NCI-H1092 (cell line): ENCODE results near the gene ATP2A2.
"Not testable (repeated sequence)": the region's sequence is repeated elsewhere in the genome, so short reads cannot be mapped to it uniquely, and the experiment has no call there.

Experiments used
- DNase-seq: peaks from one replicate; lab custom pipeline; 2025; lab: John Stamatoyannopoulos, UW

ATP2A2 gene

DNA sequence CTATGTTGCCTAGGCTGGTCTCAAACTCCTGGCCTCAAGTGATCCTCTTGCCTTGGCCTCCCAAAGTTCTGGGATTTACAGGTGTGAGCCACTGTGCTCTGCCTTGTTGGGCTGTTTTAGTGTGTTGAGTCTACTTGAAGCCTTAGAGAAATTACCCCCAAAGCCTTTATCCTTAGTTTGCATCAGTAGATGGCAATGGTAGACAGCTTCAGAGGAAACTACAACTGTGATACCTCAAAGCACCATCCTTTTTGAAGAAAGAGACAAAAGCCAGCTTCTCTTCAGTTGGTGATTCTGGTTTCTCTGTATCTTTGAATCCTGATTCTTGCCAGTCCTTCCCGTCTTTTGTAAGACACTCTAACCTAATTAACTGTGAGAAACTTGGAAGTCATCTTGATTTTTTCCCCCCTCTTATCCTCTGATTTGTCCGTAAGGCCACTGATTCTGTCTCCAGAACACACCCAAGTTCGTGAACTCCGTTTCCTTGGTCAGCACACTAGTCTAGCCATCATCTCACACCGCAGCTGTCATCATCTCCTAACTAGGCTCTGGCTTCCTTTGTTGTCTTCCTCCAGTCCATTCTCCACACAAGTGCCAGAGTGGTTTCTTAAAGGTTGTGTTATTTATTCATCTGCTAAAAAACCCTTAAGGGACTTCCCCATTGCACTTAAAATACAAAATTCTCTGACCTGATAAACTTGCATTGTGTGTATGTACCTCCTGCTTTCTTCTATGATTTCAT is 20.2 kb downstream of the ATP2A2 start:
- no peak for DNase-seq

DNA sequence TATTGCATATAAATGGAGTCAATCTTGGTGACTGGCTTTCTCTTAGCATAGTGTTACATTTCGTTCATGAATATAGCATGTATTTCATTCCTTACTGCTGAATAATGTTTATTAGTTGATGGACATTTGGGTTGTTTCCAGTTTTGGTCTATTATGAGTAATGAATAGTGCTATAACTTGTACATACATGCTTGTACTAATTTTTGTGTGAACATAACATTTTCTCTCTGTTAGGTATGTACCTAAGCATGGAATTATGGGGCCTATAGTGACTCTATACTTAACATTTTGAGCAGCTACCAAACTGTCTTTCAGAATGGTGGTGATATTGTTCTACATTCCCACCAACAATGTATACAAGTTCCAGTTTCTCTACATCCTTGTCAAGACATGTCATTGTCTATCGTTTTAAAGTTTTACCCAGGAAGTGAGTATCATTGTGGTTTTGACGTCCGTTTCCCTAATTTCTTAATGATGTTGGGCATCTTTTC is 23.1 kb downstream of the ATP2A2 start:
- DNase-seq = no peak

DNA sequence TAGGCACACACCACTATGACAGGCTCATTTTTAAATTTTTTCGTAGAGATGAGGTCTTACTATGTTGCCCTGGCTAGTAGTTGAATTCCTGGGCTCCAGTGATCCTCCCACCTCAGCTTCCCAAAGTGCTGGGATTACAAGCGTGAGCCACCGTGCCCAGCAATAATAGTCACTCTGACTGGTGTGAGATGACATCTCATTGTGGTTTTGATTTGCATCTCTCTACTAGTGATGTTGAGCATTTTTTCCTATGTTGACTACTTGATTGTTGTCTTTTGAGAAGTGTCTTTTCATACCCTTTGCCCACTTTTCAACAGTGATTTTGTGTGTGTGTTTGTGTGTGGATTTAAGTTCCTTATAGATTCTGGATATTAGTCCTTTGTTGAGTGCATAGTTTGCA is 26.3 kb downstream of the ATP2A2 start:
- DNase-seq = no peak

DNA sequence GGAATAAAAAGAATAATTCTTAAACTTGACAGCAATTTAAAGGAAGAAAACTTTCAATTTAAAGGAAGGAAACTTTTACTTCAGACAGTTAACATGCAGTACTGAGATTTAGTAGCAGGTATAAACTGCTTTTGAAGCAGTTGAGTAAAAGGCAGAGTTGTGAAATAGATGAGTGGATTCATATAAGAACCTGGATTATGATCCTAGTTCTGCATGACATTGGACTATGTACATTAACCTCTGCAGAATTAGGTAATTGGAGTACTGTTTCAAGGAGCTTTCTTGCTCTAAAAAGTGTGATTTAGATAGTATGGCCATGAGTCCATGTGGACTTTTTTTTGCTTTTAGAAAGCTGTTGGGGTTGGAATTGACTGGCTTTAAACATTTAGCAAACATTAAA is 29.7 kb downstream of the ATP2A2 start:
- DNase-seq = no peak

DNA sequence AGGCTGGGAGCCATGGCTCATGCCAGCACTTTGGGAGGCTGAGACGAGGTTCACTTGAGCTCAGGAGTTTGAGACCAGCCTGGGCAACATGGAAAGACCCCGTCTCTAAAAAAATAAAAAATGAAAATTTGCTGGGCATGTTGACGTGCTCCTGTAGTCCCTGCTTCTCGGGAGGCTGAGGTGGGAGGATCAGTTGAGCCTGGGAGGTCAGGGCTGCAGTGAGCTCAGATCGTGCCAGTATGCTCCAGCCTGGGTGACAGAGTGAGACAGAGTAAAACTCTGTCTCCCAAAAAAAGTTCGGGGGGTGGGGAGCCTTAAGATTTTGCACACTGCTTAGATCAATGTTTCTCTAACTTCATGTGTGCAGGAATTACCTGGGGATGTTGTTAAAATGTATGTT is 30.9 kb downstream of the ATP2A2 start:
- no peak for DNase-seq

DNA sequence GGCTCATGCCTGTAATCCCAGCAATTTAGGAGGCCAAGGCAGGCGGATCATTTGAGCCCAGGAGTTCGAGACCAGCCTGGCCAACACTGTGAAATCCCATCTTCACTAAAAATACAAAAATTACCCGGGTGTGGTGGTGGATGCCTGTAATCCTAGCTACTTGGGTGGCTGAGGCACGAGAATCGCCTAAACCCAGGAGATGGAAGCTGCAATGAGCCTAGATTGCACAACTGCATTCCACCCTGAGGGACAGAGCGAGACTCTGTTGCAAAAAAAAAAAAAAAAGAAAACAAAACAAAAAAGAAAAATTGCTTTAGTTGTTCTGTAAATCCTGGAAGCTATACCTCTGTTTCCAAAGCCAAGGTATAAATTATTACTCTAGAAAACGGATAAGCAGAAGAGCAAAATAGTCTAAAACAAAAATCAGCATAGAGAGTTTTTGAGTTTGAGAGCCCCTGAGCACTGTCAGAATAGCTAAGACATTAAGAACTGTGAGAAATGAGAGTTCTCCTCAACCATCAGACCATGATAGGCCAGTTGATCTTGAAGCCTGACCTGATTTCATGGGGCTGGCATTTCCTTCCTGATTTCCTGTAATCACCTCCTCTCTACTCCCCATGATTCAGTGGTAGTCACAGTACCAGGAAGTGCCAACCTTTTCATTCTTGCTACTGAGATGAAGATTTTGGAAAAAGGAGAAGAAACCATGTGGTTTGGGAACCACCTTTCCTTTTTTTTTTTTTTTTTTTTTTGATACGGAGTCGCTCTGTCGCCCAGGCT is 31.7 kb downstream of the ATP2A2 start:
- no peak for DNase-seq

DNA sequence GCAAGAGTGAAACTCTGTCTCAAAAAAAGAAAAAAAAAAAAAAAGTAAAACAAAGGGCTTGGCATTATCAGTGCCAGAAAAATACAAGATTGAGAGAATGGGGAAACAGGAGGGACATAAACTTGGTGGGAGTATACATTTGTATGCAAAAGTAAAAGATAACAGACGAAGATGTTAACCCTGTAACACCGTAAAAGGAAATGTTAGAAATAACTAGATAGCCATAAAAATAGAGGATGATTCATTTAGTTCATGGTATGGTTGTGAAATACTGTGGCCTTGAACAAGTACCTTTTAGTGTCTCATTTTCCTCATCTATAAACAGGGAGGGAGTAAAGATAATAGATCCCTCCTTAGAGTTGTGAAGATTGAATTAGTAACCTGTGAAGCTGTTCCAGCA is 33.3 kb downstream of the ATP2A2 start:
- DNase-seq = no peak

DNA sequence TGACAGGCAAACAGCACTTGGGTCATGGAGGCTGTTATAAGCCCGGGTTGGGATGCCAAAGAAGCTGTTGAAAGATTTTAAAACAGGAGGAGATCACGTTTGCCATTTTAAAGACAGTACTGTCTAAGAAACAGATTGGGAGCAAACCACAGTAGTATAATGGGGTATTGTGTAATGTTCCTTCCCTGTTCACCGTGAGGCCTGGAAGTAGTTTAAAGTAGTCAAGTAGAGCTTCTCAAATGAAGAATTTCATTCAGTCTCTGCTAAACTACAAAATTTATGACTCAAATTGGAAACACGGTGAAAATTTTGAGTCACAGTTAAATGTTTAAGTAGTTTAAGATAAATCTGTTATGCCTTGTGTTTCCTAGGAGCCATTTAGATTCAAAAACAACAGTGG is 35.8 kb downstream of the ATP2A2 start:
- DNase-seq = no peak

DNA sequence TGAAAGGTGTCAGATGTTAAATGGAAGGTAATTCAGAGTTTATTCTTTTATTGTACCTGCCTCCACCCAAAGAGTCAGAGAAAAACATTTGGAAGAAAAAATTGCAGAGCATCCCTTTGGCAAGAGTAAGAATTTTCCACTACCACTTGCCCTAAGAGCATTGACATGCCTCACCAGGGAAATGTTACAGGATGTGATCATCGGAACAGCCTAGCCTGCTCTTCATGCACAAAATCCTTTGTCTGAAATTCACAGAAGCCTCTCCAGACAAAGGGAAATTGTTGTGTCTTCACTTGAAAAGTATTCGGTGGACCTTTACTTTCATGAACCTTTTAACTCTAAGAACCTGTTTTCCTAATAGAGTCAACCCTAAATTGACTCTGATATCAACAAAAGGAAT is 36.9 kb downstream of the ATP2A2 start:
- DNase-seq = no peak

DNA sequence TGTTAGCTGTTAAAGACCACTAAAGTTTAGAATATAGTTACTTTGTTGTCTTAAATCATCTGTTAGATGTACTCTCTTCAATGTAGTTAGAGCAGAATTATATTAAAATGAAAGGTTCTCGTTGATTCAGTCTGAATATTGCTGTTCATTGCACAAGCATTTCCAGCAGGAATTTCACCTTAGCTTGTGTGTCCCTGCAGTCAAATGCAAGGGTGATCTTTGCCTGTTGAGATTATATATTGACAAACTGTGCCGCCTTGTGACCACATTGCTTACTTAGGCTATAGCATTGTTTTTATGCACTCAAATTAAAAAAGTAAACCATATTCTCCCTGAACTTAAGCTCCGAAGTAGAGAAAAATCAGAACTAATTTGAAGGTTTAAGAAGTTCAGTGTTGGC is 39.5 kb downstream of the ATP2A2 start:
- no peak for DNase-seq

DNA sequence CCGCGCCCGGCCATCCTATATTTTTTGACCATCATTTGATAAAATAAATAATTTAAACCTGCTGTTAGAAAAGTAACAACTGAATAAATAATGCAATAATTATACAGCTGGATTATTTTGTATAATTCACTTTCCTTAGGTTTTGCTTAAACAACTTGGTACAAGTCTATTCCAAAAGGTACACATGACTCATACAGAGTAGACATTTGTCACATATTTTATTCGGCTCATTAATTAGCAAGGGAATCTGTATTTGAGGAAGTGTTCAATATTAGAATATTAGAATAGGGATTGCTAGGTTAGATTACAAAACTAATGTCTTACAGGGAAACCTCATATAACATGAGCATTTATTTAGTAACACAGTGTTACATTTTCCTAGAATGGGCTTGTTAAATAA is 48.7 kb downstream of the ATP2A2 start:
- no peak for DNase-seq

DNA sequence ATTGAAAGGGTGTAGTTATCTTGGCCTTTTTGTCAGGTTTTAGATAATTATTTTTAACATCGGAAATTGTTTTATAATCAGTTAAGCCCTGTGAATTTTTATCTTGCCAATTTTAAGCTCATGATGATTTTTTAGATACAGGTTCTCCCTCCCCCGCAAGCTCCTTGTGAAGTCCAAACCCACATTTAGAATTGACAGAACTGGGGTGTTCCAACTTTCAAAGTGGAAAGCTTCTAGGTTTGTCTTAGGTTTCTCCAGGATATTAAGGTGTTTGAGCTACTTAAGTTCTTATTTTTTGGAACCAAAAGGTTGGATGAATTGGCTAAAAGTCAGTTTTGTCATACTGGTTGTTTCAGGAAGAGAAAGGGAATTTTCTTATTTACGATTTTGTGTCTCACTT is 49.1 kb downstream of the ATP2A2 start:
- DNase-seq = no peak

DNA sequence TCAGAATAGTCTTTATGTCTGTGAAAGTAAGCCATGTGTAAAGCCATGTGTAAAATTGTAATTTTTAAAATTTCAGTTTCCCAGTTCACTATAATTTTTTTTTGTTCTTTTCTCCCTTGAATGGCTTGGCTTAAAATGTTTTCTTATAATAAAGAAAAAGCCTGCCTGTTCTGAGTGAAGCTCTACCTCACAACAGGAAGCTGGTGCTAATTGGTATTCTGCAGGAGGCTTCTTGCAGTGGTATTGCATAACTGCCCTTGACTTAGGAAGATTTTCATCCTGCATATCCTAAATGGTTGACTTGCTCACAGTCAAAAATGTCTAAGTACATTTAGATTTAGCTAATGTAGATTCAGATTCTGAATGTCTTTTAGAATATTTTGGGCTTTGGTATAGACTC is 49.5 kb downstream of the ATP2A2 start:
- no peak for DNase-seq

DNA sequence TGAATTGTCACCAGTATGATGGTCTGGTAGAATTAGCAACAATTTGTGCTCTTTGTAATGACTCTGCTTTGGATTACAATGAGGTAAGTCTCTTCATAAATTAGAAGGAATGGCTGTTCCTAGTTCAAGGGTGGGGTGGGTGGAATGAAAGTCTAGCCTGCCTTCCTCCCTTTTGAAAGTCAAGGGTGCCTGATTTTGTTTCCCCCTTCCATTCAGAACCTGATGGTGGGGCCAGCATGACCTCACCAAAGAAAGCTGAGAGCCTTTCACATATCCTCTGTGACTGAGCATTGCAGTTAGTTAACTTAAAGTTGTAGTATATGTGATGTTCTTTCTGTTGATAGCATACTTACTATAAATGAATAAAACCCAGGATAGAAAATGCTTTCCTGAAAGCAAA is 52.2 kb downstream of the ATP2A2 start:
- no peak for DNase-seq

DNA sequence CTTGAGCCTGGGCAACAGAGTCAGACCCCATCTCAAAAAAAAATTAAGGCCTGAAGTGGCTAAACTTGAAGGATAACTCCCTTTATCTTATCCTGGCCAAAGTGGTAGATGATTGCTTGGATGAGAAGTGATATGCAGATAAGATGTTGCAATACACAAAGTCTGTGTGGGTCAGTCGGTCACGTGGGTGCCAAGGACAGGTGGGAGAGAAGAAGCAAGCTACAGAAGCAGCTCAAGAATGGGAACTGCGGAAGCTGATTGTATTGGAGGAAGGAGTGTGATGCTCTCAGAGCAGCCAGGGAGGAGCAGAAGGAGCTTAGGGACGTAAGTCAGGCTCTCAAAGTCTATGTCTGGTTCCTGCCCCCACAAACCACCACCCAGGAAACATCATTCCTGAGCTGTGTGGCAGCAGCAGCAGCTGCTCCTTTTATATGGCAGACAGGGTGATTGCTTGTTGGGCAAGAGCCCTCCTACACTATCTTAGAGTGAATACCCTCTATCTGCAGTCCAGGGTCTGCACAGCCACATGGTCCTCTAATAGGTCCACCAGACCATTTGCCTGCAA is 54.5 kb downstream of the ATP2A2 start:
- no peak for DNase-seq

DNA sequence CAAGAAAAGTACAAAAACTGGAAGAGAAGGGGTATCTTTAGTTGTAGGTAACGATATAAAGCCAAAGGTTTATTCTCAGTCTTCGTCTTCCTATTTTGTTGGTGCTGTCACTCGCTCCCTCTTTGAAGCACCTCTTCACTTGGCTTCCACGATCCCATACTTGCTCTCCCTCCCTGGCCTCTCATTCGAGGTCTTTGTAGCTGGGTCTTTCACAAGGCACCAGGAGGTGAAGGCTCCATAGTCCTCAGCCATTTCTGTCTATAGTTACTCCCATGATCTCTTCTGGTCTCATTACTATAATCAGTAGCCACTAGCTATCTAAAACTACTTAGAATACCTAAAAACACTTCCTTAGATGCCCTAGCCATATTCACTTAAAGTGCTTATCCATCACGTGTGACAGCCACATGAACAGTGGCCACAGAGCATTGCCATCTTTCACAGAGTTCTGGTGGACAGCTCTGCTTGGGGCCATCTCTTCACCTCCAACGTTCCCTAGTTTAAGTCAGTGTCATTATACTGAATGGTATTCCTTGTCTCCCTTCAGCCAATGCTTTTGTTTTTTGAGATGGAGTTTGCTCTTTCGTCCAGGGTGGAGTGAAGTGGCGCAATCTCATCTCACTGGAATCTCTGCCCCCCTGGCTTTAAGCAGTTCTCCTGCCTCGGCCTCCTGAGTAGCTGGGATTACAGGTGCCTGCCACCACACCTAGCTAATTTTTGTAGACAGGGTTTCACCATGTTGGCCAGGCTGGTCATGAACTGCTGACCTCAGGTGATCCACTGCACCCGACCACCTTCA is 57.1 kb downstream of the ATP2A2 start:
- DNase-seq = no peak

DNA sequence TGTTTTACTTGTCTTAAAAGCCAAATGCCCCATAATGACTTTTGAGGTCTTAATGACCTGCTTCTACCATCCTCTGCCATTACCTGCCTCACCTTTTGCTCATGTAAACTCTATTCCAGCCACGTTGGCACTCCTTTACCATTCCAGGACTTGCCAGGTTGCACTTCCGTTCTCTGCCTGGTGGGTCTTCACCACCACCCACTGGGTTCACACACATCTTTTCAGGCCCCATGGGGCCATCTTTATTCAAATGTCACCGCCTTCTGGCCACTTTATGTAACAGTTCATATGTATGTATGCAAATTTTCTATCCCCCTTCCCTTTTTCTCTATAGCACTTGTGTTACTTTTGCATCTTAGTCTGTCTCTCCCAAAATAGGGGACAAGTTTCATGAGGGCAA is 57.7 kb downstream of the ATP2A2 start:
- DNase-seq = no peak

DNA sequence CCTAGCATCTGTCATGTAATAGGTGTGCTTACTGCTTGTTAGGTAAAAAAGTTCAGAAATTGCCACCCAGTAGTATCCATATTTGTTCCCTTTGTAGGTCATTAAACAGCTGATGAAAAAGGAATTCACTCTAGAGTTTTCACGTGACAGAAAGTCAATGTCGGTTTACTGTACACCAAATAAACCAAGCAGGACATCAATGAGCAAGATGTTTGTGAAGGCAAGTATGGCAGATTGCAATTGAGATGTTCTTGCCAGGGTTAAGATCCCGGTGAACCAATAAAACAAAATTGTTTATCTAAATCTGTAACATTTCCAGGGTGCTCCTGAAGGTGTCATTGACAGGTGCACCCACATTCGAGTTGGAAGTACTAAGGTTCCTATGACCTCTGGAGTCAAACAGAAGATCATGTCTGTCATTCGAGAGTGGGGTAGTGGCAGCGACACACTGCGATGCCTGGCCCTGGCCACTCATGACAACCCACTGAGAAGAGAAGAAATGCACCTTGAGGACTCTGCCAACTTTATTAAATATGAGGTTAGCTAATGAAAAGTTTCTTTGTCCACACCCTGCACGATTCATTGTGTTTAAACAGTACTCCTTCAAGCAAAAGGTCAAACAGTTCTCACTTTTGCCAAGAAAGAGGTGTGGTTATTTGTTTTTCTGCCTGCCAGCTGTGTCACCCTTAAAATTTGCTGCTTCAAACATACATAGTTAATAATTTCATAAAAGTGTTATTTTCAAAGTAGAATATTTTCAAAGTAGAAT is 58.3 kb downstream of the ATP2A2 start:
- no peak for DNase-seq

DNA sequence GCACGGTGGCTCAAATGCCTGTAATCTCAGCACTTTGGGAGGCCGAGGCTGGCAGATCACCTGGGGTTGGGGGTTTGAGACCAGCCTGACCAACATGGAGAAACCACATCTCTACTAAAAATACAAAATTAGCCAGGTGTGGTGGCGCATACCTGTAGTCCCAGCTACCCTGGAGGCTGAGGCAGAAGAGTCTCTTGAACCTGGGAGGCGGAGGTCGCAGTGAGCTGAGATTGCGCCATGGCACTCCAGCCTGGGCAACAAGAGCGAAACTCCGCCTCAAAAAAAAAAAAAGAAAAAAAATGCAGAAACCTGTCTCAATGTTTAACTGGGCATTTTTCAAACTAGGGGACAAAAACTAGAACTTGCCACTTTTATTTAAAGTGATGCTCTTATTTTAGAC is 59.2 kb downstream of the ATP2A2 start:
- not testable (repeated sequence) for DNase-seq

DNA sequence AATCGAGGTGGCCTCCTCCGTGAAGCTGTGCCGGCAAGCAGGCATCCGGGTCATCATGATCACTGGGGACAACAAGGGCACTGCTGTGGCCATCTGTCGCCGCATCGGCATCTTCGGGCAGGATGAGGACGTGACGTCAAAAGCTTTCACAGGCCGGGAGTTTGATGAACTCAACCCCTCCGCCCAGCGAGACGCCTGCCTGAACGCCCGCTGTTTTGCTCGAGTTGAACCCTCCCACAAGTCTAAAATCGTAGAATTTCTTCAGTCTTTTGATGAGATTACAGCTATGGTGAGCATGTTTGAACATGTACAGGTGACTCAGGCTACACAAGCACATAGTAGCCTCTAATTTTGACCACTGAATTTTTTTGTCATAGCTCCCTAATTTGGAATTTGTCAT is 59.7 kb downstream of the ATP2A2 start:
- no peak for DNase-seq

DNA sequence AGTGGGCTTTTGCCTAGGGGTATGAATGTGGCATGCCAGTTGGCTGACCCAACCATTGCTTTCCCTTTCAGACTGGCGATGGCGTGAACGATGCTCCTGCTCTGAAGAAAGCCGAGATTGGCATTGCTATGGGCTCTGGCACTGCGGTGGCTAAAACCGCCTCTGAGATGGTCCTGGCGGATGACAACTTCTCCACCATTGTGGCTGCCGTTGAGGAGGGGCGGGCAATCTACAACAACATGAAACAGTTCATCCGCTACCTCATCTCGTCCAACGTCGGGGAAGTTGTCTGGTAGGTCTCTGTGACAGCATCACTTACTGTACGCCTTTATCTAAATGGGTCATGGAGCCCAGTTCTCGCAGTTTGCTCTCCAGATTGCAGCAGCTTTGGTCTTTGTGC is 61.1 kb downstream of the ATP2A2 start:
- DNase-seq = no peak

DNA sequence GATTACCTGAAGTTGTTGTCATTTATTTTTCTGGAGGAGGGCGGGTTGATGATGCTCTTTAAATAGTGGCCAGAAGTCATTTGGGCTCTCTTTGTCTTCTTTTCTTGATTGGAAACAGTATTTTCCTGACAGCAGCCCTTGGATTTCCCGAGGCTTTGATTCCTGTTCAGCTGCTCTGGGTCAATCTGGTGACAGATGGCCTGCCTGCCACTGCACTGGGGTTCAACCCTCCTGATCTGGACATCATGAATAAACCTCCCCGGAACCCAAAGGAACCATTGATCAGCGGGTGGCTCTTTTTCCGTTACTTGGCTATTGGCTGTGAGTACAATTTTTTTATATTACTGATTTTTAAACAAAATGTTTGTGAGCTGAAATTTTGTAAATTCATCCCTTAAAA is 62.1 kb downstream of the ATP2A2 start:
- DNase-seq = no peak
